ENCODE measurements around the gene PSMG3.
"Not testable (repeated sequence)": the region's sequence is repeated elsewhere in the genome, so short reads cannot be mapped to it uniquely, and the experiment has no call there.

Gene PSMG3

GRCh38 chr7:1597066-1597760 is 27.4 kb upstream of the PSMG3 start:
- DNase-seq (ENCODE audit: low read depth in 1 of 2, low spot score in 1 of 2): no peak

GRCh38 chr7:1596181-1597043 is 26.6 kb upstream of the PSMG3 start:
- DNase-seq (ENCODE audit: low read depth in 1 of 2, low spot score in 1 of 2): no peak

GRCh38 chr7:1595636-1596035 is 25.8 kb upstream of the PSMG3 start:
- DNase-seq (ENCODE audit: low read depth in 1 of 2, low spot score in 1 of 2): no peak

GRCh38 chr7:1595027-1595426 is 25.2 kb upstream of the PSMG3 start:
- no peak for DNase-seq (ENCODE audit: low read depth in 1 of 2, low spot score in 1 of 2)

GRCh38 chr7:1593904-1594421 is 24.1 kb upstream of the PSMG3 start:
- no peak for DNase-seq (ENCODE audit: low read depth in 1 of 2, low spot score in 1 of 2)

- no peak for DNase-seq (ENCODE audit: low read depth in 1 of 2, low spot score in 1 of 2)
These were observed 23.4 kb upstream of the PSMG3 start for GRCh38 chr7:1593091-1593866.

- no peak for DNase-seq (ENCODE audit: low read depth in 1 of 2, low spot score in 1 of 2)
These were observed 22.6 kb upstream of the PSMG3 start for GRCh38 chr7:1592299-1592871.

- DNase-seq (ENCODE audit: low read depth in 1 of 2, low spot score in 1 of 2): no peak
These were observed 22.0 kb upstream of the PSMG3 start for GRCh38 chr7:1591876-1592275.

- DNase-seq (ENCODE audit: low read depth in 1 of 2, low spot score in 1 of 2): no peak
These were observed 21.6 kb upstream of the PSMG3 start for GRCh38 chr7:1591396-1591795.

- DNase-seq (ENCODE audit: low read depth in 1 of 2, low spot score in 1 of 2): no peak
These were observed 21.1 kb upstream of the PSMG3 start for GRCh38 chr7:1590887-1591286.

- DNase-seq (ENCODE audit: low read depth in 1 of 2, low spot score in 1 of 2): no peak
These were observed 20.6 kb upstream of the PSMG3 start for GRCh38 chr7:1590476-1590875.

GRCh38 chr7:1588978-1589377 is 19.1 kb upstream of the PSMG3 start:
- no peak for DNase-seq (ENCODE audit: low read depth in 1 of 2, low spot score in 1 of 2)

- DNase-seq (ENCODE audit: low read depth in 1 of 2, low spot score in 1 of 2): no peak
These were observed 17.9 kb upstream of the PSMG3 start for GRCh38 chr7:1587738-1588137.

GRCh38 chr7:1586827-1587705 is 17.2 kb upstream of the PSMG3 start:
- no peak for DNase-seq (ENCODE audit: low read depth in 1 of 2, low spot score in 1 of 2)

GRCh38 chr7:1586126-1586826 is 16.4 kb upstream of the PSMG3 start:
- DNase-seq (ENCODE audit: low read depth in 1 of 2, low spot score in 1 of 2): no peak

GRCh38 chr7:1585142-1585981 is 15.5 kb upstream of the PSMG3 start:
- DNase-seq (ENCODE audit: low read depth in 1 of 2, low spot score in 1 of 2): no peak

- no peak for DNase-seq (ENCODE audit: low read depth in 1 of 2, low spot score in 1 of 2)
These were observed 14.9 kb upstream of the PSMG3 start for GRCh38 chr7:1584700-1585099.

GRCh38 chr7:1583241-1583930 is 13.6 kb upstream of the PSMG3 start:
- DNase-seq (ENCODE audit: low read depth in 1 of 2, low spot score in 1 of 2): not testable (repeated sequence)

All from activated CD4-positive, alpha-beta T cell treated with anti-CD3 and anti-CD28 coated beads, Interleukin-2, amount 50 U/mL, for 24 hours (primary cell).